NB4 (cell line): ENCODE results near the gene FHIT.

Source experiments
- CTCF ChIP-seq: IDR thresholded peaks from one replicate; pipeline ENCODE4 v1.5.1; 2012; ENCODE audit warnings: low read depth, low read length
- POLR2A ChIP-seq: IDR thresholded peaks from 2 replicates; pipeline ENCODE4 v1.6.1; 2011; ENCODE audit warnings: mild to moderate bottlenecking; ENCODE audit not compliant: insufficient read length; ENCODE audit errors: extremely low read depth

GRCh38 chr3:60277361-60277800 is 973.9 kb downstream of the FHIT start:
- TF ChIP-seq POLR2A (no peak), CTCF (no peak)
